HG03378 (cell line): ENCODE data around the gene GPN1.
"Not testable (repeated sequence)": the region's sequence is repeated elsewhere in the genome, so short reads cannot be mapped to it uniquely, and the experiment has no call there.

Source experiments
- ATAC-seq: cut with Tn5 transposase; IDR thresholded peaks from one replicate; pipeline ENCODE4 v1.9.1; 2021; ENCODE audit warnings: mild to moderate bottlenecking, moderate library complexity; ENCODE audit not compliant: unreplicated experiment

GPN1 gene

GRCh38 chr2:27628767-27629709, at the start of gene GPN1, which contains the start of gene CCDC121:
Gene GPN1 (plus strand): TSS chr2:27629050. CDS start chr2:27629059, 9 bp downstream.
Gene CCDC121 (minus strand): TSS chr2:27629012. CDS start chr2:27627799, 1,213 bp downstream.
- peak; percentile 88 for ATAC-seq

- no peak for ATAC-seq
Measured at GRCh38 chr2:27581417-27582128, 47.3 kb upstream of the GPN1 start.

- ATAC-seq: no peak
Measured at GRCh38 chr2:27582129-27582694, 46.6 kb upstream of the GPN1 start.

- peak; percentile 78 for ATAC-seq
Measured at GRCh38 chr2:27582695-27583389, 46.0 kb upstream of the GPN1 start, which contains the start of gene ZNF512. Gene ZNF512 (plus strand): TSS chr2:27583042. CDS start chr2:27583113, 71 bp downstream.

- ATAC-seq: no peak
Measured at GRCh38 chr2:27583390-27583915, 45.4 kb upstream of the GPN1 start.

- ATAC-seq: no peak
Measured at GRCh38 chr2:27584597-27584996, 44.3 kb upstream of the GPN1 start.

- no peak for ATAC-seq
Measured at GRCh38 chr2:27587025-27587424, 41.8 kb upstream of the GPN1 start.

GRCh38 chr2:27588308-27588707, 40.5 kb upstream of the GPN1 start:
- no peak for ATAC-seq

GRCh38 chr2:27591745-27592144, 37.1 kb upstream of the GPN1 start:
- no peak for ATAC-seq

GRCh38 chr2:27593240-27593639, 35.6 kb upstream of the GPN1 start:
- ATAC-seq: no peak

GRCh38 chr2:27594020-27594703, 34.7 kb upstream of the GPN1 start:
- ATAC-seq: not testable (repeated sequence)

- not testable (repeated sequence) for ATAC-seq
Measured at GRCh38 chr2:27595412-27595811, 33.4 kb upstream of the GPN1 start.

- ATAC-seq: no peak
Measured at GRCh38 chr2:27596627-27597026, 32.2 kb upstream of the GPN1 start.

GRCh38 chr2:27606611-27607010, 22.2 kb upstream of the GPN1 start:
- no peak for ATAC-seq

GRCh38 chr2:27613985-27614384, 14.9 kb upstream of the GPN1 start:
- ATAC-seq: no peak

GRCh38 chr2:27615316-27615715, 13.5 kb upstream of the GPN1 start:
- ATAC-seq: no peak

- ATAC-seq: no peak
Measured at GRCh38 chr2:27621524-27621923, 7.3 kb upstream of the GPN1 start.

- no peak for ATAC-seq
Measured at GRCh38 chr2:27622921-27623384, 5.9 kb upstream of the GPN1 start.

GRCh38 chr2:27624943-27625342, 3.9 kb upstream of the GPN1 start:
- ATAC-seq: no peak

GRCh38 chr2:27626323-27626722, 2.5 kb upstream of the GPN1 start:
- ATAC-seq: not testable (repeated sequence)
